NCI-H187 treated with DMSO at 0.1 percent for 48 hours (cell line): ENCODE measurements around the gene TMSB4X.
"Not testable (repeated sequence)": the region's sequence is repeated elsewhere in the genome, so short reads cannot be mapped to it uniquely, and the experiment has no call there.

Source experiments
- DNase-seq: peaks from one replicate; lab custom pipeline; 2025; lab: John Stamatoyannopoulos, UW

TMSB4X gene

DNA sequence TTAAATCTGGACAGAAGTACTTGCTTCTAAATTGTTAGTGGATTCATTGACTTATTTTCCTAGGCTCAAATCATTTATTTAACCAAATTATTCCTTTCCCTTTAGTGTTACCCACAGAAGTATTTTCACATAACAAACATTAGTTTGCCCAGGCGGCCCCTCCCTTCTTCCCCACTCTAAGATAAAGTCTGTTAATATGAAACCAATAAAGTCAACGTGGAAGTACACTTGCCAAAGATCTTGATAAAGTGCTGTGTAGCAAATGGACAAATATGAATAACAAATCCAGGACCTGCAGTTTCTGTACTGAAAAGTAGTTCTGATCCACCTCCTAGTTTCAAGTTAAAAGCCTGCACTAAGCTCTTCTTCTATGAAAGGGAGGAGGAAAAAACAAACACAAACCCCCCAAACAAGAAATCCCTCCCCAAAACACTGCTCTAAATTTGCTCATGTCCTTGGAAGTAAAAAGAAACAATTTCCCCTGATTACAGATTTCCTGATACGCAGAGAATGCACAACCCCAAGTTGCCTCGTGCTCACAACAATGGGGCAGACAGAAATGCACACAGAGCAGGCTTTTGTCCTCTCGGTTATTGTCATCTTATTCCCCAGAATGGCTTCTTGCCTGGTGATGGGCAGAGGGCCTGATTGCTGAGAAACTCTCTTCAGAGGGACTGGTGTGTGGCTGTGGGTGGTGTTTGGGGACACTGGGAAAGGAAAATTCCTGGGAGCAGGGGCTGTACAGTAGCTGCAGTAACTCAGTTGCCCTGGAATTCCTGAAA lies 23.2 kb downstream of the TMSB4X start:
- no peak for DNase-seq

GRCh38 chrX:12999422-12999821 lies 24.5 kb downstream of the TMSB4X start:
- DNase-seq = no peak

DNA sequence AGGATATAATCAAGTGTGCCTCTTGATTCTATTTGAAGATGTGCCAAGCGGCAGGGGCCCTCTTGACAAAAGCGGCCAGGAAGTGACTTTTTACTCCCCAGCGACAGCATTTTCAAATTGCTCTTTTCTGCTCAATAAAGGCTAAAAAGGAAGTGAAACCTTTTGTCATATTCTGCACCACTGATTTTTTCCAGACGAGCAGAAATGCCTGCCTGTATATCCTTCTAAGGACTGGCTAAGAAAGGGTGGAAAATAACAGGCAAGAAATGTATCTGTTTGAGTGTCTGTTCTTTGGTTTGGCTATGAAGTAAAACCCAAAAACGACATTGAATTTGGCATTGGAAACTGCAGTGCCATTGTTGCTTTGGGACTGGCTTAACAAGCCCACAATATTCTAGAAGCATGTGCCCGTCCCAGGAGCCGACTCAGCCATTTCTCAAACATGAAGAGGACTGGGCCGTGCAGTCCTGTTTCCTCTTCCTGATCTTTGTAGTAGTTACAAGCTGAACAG lies 25.4 kb downstream of the TMSB4X start:
- DNase-seq = no peak

- no peak for DNase-seq
Observed at GRCh38 chrX:13001097-13001496, 26.2 kb downstream of the TMSB4X start.

- DNase-seq = no peak
Observed at GRCh38 chrX:13001961-13002671, 27.2 kb downstream of the TMSB4X start.

DNA sequence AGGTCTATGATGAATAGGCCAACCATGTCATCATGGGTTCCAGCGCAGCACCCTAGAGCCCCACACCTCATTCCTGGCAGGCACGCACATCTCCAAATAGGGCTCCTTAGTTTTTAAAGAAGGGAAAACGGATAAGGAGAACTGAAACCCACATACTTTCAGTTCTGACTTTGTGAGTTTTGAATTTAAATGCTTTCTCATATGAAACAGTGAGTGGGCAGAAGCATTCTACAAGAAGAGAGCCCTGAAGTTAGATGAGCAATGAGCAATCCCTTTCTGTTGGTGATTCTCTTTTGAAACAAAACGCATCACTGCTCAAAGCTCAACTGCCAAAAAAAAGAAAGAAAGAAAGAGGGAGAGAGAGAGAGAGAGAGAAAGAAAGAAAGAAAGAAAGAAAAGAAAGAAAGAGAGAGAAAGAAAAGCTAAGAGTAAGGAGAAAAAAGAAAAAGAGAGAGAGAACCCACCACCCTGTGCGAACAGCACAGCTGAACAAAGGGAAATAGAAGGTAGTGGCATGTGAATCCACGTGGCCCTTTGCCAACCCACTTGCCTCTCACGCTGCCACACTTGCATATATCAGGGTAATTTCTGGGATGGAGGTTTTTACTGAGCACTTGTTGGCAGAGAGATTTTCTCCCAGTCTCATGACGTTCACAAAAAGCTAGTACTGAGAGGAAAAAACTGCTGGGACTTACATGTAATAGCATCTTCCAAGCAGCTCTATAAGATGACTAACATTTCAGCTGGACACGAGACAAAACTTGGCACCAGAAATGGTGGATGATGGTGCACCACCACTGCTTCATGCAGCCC lies 31.0 kb downstream of the TMSB4X start:
- DNase-seq = no peak

- no peak for DNase-seq
Observed at GRCh38 chrX:13007519-13008188, 32.7 kb downstream of the TMSB4X start.

DNA sequence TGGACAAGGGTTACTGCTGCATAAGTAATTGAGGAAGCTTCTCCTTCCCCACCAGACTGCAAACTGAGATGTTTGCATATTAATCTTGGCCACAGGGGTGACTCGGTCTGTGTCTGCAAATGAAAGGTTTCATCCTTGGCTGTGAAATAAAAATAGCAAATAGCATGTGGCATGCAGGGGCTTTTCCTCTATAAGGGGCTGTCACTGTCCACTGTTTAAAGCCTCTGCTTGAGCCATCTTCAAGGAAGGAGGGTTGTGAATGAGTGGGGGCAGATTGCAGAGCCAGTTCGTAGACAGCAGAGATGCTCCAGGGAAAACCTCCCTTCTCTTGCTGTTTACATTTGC lies 33.3 kb downstream of the TMSB4X start:
- no peak for DNase-seq

GRCh38 chrX:13008851-13009250 lies 33.9 kb downstream of the TMSB4X start:
- DNase-seq = no peak

- DNase-seq = no peak
Observed at GRCh38 chrX:13009273-13009672, 34.4 kb downstream of the TMSB4X start.

DNA sequence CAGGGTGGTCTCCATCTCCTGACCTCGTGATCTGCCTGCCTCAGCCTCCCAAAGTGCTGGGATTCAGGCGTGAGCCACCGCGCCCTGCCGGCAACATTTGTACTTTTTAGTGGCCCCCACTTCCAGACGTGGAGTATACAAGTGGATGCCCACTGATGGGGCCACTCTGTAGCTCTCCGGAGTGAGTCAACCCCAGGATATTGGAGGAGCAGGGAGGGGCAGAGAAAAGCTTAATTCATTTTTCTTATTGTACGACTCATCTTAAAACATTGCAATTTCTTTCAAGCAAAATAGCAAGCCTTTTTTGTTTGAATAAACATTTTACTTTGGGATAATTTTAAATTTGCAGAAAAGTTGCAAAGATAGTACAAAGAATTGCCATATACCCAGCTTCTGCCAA lies 34.9 kb downstream of the TMSB4X start:
- no peak for DNase-seq

- DNase-seq = no peak
Observed at GRCh38 chrX:13010546-13010945, 35.6 kb downstream of the TMSB4X start.

DNA sequence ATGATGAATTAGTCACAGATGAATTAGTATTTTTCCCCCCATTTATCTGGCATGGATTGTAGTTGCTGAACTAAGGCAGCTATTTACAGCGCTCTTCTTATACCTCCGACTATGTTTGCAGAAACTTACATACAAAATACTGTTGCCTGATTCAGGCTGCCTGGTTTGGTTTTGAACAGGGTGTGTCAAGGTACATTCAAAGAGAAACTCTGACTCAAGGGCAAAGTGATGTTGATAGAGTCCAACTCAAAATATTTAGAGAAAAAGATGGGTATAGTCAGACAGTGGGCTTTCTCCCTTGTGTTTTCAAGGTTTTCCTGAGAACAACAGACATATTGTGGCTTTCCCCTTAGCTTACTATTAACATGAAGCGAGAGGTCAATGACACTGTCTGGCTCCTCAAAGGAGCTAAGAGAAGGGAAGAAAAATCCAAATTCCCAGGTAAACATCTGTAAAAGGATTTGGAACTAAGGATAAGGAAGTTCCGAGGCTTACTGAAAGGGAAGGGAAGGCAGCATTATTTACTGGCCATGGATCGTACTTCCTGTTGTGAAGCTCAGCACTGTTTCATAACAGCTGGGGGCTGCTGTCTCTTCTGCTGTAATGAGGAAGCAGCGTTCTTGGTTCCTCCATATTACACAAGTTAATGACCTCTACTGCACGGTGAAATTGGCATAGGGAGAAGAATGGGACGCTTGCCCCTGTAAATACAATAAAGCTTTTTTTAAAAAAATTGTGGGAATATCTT lies 38.6 kb downstream of the TMSB4X start:
- no peak for DNase-seq

GRCh38 chrX:13014111-13015096 lies 39.5 kb downstream of the TMSB4X start:
- DNase-seq = no peak

GRCh38 chrX:13015536-13016236 lies 40.8 kb downstream of the TMSB4X start:
- no peak for DNase-seq

DNA sequence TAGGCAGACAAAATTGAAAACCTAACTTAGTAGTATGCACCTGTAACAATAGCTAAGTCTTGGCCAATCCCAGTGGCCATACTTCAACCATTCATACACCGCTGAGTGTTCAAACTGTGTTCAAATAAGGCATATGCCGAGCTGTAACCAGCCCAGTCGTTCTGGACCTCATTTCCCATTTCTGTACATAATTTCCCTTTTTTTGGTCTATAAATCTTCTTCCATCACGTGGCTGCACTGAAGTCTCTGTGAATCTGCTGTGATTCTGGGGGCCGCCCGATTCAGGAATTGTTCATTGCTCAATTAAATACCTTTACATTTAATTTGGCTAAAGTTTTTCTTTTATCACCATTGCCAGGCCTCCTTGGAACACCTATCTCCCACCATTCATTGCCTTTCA lies 41.8 kb downstream of the TMSB4X start:
- DNase-seq = not testable (repeated sequence)

GRCh38 chrX:13022926-13023325 lies 48.0 kb downstream of the TMSB4X start:
- no peak for DNase-seq

GRCh38 chrX:13023567-13023966 lies 48.7 kb downstream of the TMSB4X start:
- DNase-seq = no peak

- no peak for DNase-seq
Observed at GRCh38 chrX:13023979-13024378, 49.1 kb downstream of the TMSB4X start.
